ENCODE measurements around the gene EVC2.

EVC2 gene

GRCh38 chr4:5666741-5667140 lies 41.6 kb downstream of the EVC2 start:
- DNase-seq (ENCODE audit: low read depth) = no peak

GRCh38 chr4:5664778-5665177 lies 43.6 kb downstream of the EVC2 start:
- DNase-seq (ENCODE audit: low read depth) = no peak

- DNase-seq (ENCODE audit: low read depth) = no peak
Observed at GRCh38 chr4:5662555-5662954, 45.8 kb downstream of the EVC2 start.

GRCh38 chr4:5661237-5661636 lies 47.1 kb downstream of the EVC2 start:
- DNase-seq (ENCODE audit: low read depth) = no peak

GRCh38 chr4:5660185-5660584 lies 48.2 kb downstream of the EVC2 start:
- no peak for DNase-seq (ENCODE audit: low read depth)

- peak; percentile 16 for DNase-seq (ENCODE audit: low read depth)
Observed at GRCh38 chr4:5658974-5659373, 49.4 kb downstream of the EVC2 start.

- DNase-seq (ENCODE audit: low read depth) = no peak
Observed at GRCh38 chr4:5656415-5656814, 51.9 kb downstream of the EVC2 start.

GRCh38 chr4:5654791-5655190 lies 53.6 kb downstream of the EVC2 start:
- DNase-seq (ENCODE audit: low read depth) = no peak

- no peak for DNase-seq (ENCODE audit: low read depth)
Observed at GRCh38 chr4:5651089-5651488, 57.3 kb downstream of the EVC2 start.

GRCh38 chr4:5650040-5650439 lies 58.3 kb downstream of the EVC2 start:
- DNase-seq (ENCODE audit: low read depth) = no peak

GRCh38 chr4:5647351-5647750 lies 61.0 kb downstream of the EVC2 start:
- DNase-seq (ENCODE audit: low read depth) = no peak

- DNase-seq (ENCODE audit: low read depth) = no peak
Observed at GRCh38 chr4:5640096-5640495, 68.3 kb downstream of the EVC2 start.

- no peak for DNase-seq (ENCODE audit: low read depth)
Observed at GRCh38 chr4:5639556-5639955, 68.8 kb downstream of the EVC2 start.

GRCh38 chr4:5638976-5639375 lies 69.4 kb downstream of the EVC2 start:
- DNase-seq (ENCODE audit: low read depth) = peak; percentile 54

GRCh38 chr4:5638316-5638715 lies 70.0 kb downstream of the EVC2 start:
- peak; percentile 73 for DNase-seq (ENCODE audit: low read depth)

GRCh38 chr4:5636766-5637670 lies 71.3 kb downstream of the EVC2 start:
- DNase-seq (ENCODE audit: low read depth) = no peak

- peak; percentile 83 for DNase-seq (ENCODE audit: low read depth)
Observed at GRCh38 chr4:5635826-5636195, 72.5 kb downstream of the EVC2 start.

- no peak for DNase-seq (ENCODE audit: low read depth)
Observed at GRCh38 chr4:5632571-5632970, 75.8 kb downstream of the EVC2 start.

GRCh38 chr4:5632066-5632440 lies 76.3 kb downstream of the EVC2 start:
- DNase-seq (ENCODE audit: low read depth) = no peak

- DNase-seq (ENCODE audit: low read depth) = peak; percentile 44
Observed at GRCh38 chr4:5631352-5632065, 76.8 kb downstream of the EVC2 start.

- DNase-seq (ENCODE audit: low read depth) = no peak
Observed at GRCh38 chr4:5630762-5631161, 77.6 kb downstream of the EVC2 start.

- no peak for DNase-seq (ENCODE audit: low read depth)
Observed at GRCh38 chr4:5629542-5629941, 78.8 kb downstream of the EVC2 start.

- DNase-seq (ENCODE audit: low read depth) = no peak
Observed at GRCh38 chr4:5626913-5627312, 81.4 kb downstream of the EVC2 start.

- no peak for DNase-seq (ENCODE audit: low read depth)
Observed at GRCh38 chr4:5622596-5622995, 85.8 kb downstream of the EVC2 start.

Data from amniotic epithelial cell (primary cell).